ENCODE results near the gene PEX6.

Gene PEX6, protein sequence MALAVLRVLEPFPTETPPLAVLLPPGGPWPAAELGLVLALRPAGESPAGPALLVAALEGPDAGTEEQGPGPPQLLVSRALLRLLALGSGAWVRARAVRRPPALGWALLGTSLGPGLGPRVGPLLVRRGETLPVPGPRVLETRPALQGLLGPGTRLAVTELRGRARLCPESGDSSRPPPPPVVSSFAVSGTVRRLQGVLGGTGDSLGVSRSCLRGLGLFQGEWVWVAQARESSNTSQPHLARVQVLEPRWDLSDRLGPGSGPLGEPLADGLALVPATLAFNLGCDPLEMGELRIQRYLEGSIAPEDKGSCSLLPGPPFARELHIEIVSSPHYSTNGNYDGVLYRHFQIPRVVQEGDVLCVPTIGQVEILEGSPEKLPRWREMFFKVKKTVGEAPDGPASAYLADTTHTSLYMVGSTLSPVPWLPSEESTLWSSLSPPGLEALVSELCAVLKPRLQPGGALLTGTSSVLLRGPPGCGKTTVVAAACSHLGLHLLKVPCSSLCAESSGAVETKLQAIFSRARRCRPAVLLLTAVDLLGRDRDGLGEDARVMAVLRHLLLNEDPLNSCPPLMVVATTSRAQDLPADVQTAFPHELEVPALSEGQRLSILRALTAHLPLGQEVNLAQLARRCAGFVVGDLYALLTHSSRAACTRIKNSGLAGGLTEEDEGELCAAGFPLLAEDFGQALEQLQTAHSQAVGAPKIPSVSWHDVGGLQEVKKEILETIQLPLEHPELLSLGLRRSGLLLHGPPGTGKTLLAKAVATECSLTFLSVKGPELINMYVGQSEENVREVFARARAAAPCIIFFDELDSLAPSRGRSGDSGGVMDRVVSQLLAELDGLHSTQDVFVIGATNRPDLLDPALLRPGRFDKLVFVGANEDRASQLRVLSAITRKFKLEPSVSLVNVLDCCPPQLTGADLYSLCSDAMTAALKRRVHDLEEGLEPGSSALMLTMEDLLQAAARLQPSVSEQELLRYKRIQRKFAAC

DNA sequence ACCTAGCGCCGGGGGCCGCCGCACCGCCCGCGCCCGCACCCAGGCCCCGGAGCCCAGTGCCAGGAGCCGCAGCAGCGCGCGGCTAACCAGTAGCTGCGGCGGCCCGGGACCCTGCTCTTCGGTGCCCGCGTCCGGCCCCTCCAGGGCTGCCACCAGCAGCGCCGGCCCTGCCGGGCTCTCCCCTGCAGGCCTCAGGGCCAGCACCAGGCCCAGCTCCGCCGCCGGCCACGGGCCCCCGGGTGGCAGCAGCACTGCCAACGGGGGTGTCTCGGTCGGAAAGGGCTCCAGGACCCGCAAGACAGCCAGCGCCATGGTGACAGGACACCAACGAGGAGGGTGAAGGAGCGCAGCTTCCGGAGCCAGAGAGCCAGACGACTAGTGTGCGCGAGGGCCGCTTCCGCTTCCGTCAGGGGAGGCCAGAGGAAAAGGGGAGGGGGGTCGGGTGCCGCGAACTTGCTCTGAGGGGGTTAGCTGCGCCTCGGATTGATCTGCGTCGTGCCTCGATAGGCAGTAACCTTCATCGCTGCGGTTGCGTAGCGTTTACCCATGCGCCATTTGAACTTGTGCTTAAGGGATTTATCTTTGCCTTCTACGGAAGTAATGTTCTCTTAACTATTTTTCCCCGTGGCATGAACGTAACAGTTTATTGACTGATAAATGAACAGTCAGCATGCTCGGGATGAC lies at the start of gene PEX6:
Gene PEX6, minus strand, starts transcription at position 343 of the 684 bp plus-strand sequence. Its CDS starts 31 bp downstream, at position 312.
- Mint-ChIP-seq H3K27ac (peak within 1 kb of the TSS; percentile 90), H3K27me3 (no peaks in the 10 kb centered on the region), H3K4me1 (peaks cover 26% of the 10 kb centered on the region), H3K9me3 (no peaks in the 10 kb centered on the region), H3K4me3 (peak within 1 kb of the TSS; percentile 90), H3K36me3 (peaks cover 2% of the 10 kb centered on the region)
- ATAC-seq (ENCODE audit: low read depth) (peak; percentile 95), DNase-seq (ENCODE audit: low spot score in 2 of 2) (peak; percentile 81 to 86)

DNA sequence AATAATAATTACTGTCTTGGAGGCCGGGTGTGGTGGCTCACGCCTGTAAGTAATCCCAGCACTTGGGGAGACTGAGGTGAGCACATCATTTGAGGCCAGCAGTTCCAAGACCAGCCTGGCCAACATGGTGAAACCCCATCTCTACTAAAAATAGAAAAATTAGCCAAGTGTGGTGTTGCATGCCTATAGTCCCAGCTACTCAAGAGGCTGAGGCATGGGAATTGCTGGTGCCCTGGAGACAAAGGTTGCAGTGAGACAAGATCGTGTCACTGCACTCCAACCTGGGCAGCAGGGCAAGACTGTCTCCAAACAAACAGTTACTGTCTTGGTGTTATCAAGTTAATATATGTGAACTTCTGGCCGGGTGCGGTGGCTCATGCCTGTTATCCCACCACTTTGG lies 47.4 kb upstream of the PEX6 start:
- no peak overlapping the region for H3K27ac Mint-ChIP-seq
- no peaks in the 10 kb centered on the region for H3K27me3 Mint-ChIP-seq
- H3K4me1 Mint-ChIP-seq, result peaks cover 13% of the 10 kb centered on the region
- peaks cover 24% of the 10 kb centered on the region for H3K36me3 Mint-ChIP-seq
- H3K9me3 Mint-ChIP-seq, result no peaks in the 10 kb centered on the region
- no peak overlapping the region for H3K4me3 Mint-ChIP-seq
- DNase-seq (ENCODE audit: low spot score in 2 of 2) (no peak), ATAC-seq (ENCODE audit: low read depth) (no peak)

DNA sequence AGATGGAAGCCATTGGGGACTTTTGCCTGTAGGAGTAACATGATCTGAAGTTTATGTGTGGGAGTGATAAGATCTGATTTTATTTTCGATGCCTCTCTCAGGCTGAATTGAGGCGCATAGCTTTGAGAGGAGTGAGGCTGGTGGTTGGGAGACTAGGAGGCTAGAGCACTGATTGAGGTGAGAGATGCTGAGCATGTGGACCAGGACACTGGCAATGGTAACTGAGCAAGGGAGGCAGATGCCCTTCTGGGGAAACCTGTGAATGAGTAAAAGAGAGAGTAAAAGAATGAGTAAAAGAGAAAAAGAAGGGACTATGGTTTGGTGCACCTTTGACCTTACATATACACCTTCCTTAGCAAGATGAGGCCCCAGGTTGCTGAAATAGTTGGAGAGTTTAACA lies 45.5 kb upstream of the PEX6 start:
- Mint-ChIP-seq H3K4me3 (no peak overlapping the region), H3K27ac (no peak overlapping the region), H3K4me1 (peaks cover 13% of the 10 kb centered on the region), H3K9me3 (no peaks in the 10 kb centered on the region), H3K27me3 (no peaks in the 10 kb centered on the region), H3K36me3 (peaks cover 24% of the 10 kb centered on the region)
- no peak for DNase-seq (ENCODE audit: low spot score in 2 of 2)
- no peak for ATAC-seq (ENCODE audit: low read depth)

DNA sequence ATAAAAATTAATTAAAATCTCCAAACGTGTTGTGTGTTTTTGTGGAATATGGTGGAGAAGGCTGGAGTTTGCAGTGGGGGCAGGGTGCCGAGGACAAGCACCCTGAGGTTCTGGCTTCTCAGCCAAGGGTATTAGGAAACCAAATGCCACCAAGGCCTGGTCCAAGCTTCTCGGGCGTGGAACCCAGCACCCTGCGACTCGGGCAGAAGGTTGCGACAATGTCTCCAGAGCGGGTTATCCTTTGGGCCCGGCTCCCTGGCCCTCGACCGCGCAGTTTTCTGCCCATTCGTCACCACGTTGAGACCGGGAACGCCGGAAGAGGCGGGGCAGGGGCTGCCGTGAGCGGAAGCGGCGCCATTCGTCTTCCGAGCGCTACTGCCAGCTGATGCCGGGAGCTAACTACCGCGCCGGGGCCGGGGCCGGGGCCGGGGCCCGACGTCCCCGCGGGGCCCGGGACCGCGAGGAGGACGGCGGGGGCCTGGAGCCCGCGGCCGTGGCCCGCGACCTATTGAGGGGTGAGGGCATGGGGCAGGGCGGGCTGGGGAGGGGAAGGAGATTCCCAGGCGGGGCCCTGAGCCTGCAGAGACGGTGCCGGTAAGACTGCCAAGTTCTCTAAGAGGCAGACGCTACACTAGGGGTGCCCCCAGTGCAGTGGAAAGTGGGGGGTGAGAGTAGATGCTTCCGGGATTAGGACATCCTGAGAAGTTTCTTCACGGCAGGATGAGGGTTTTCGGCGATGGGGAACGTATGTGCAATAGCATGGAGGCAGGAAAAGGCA lies 42.5 kb upstream of the PEX6 start, which contains the start of gene RRP36:
Gene RRP36, plus strand, starts transcription at position 354 of the 778 bp plus-strand sequence. Its CDS starts 32 bp downstream, at position 386.
- Mint-ChIP-seq H3K27ac (peak within 1 kb of the TSS; percentile 69), H3K9me3 (no peaks in the 10 kb centered on the region), H3K27me3 (no peaks in the 10 kb centered on the region), H3K4me1 (peaks cover 10% of the 10 kb centered on the region), H3K36me3 (peaks cover 22% of the 10 kb centered on the region), H3K4me3 (peak within 1 kb of the TSS; percentile 99)
- peak; percentile 90 for ATAC-seq (ENCODE audit: low read depth)
- DNase-seq (ENCODE audit: low spot score in 2 of 2), result peak; percentile 33 to 54

DNA sequence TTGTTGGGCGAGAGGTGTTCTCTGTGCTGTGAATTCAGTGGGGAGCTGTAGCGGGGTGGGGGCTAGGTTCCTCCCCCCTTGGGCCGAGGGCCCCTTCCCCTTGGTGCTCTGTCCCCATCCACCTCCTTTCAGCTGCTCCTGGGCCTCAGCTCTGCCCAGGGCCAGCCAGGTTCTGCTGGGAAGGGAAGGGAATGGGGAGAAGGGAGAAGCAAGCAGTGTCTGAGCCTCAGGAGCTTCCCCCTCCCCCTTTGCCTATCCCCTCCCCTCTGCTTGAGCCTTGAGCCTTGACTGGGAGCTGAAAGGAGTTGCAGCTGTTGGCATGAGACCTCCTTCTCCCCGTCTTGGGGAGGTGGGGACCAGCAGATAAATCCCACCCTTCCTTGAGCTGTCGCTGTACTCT lies 41.9 kb upstream of the PEX6 start:
- no peaks in the 10 kb centered on the region for H3K9me3 Mint-ChIP-seq
- no peak for DNase-seq (ENCODE audit: low spot score in 2 of 2)
- H3K4me1 Mint-ChIP-seq, result peaks cover 12% of the 10 kb centered on the region
- peaks cover 22% of the 10 kb centered on the region for H3K36me3 Mint-ChIP-seq
- no peak for ATAC-seq (ENCODE audit: low read depth)
- no peaks in the 10 kb centered on the region for H3K27me3 Mint-ChIP-seq
- no peak overlapping the region for H3K4me3 Mint-ChIP-seq
- H3K27ac Mint-ChIP-seq, result no peak overlapping the region

DNA sequence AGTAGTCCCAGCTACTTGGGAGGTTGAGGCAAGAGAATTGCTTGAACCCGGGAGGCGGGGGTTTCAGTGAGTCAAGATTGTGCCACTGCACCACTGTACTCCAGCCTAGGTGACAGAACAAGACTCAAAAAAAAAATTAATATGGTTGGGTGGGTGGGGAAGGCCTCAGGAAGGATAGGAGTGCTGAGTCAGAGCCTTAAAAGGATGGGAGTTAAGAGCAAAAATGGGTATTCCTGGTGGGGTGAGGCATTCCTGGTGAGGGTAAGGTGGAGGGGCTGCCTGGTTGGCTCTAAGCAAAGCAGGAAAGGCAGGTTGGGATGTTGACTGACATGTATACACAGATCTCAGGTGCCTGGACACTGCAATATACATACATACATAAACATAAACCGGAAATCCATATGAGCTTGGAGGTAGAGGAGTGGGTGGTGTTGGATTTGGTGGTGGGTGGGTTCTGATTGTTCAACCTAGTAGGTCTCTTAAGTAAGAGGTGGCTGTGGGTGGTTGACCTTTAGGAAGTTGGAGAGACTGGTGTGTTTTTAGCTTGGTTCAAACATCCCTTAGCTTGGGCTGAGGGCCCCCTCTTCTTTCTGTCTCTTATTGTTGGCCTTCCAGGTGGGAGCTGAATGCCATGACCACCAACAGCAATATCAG lies 41.2 kb upstream of the PEX6 start:
- ATAC-seq (ENCODE audit: low read depth), result no peak
- H3K4me1 Mint-ChIP-seq, result peaks cover 14% of the 10 kb centered on the region
- H3K36me3 Mint-ChIP-seq, result peaks cover 20% of the 10 kb centered on the region
- no peak overlapping the region for H3K27ac Mint-ChIP-seq
- H3K9me3 Mint-ChIP-seq, result no peaks in the 10 kb centered on the region
- H3K4me3 Mint-ChIP-seq, result peak overlapping the region; percentile 33
- no peak for DNase-seq (ENCODE audit: low spot score in 2 of 2)
- no peaks in the 10 kb centered on the region for H3K27me3 Mint-ChIP-seq

DNA sequence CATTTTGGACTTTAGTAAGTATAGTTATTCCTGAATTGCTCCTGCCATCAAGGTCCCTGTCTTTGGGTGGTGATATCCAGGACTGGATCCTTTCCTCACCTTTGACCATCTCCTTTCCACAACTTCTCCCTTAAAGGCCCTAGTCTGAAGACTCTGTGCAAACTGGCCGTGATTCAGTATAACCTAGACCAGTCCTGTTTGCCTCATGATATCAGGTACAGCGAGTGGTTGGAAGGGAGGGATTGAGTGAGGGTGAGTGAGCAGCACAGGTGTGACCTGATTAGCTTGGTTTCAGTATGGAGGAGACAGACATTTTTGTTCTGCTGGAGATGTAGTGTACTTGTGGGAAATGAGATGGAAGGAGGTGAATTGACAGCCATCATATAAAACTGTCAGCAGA lies 40.2 kb upstream of the PEX6 start:
- DNase-seq (ENCODE audit: low spot score in 2 of 2) (no peak), ATAC-seq (ENCODE audit: low read depth) (no peak)
- Mint-ChIP-seq H3K4me3 (no peak overlapping the region), H3K9me3 (no peaks in the 10 kb centered on the region), H3K4me1 (peaks cover 16% of the 10 kb centered on the region), H3K27ac (no peak overlapping the region), H3K27me3 (no peaks in the 10 kb centered on the region), H3K36me3 (peaks cover 14% of the 10 kb centered on the region)

DNA sequence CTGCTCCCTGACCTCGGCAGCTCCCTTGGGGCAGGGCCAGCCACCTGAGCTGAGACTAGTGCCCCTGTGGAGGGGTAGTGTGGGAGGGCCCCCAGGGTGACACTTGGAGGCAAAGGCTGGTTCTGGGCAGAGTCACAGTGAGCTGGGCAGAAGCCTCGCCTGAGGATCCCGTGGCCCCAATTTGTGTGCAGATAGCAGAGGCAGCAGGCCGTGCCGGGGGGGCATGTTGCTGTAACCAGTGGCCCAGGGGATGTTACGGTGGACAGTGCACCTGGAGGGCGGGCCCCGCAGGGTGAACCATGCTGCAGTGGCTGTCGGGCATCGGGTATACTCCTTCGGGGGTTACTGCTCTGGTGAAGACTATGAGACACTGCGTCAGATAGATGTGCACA lies 38.0 kb upstream of the PEX6 start:
- no peaks in the 10 kb centered on the region for H3K27me3 Mint-ChIP-seq

DNA sequence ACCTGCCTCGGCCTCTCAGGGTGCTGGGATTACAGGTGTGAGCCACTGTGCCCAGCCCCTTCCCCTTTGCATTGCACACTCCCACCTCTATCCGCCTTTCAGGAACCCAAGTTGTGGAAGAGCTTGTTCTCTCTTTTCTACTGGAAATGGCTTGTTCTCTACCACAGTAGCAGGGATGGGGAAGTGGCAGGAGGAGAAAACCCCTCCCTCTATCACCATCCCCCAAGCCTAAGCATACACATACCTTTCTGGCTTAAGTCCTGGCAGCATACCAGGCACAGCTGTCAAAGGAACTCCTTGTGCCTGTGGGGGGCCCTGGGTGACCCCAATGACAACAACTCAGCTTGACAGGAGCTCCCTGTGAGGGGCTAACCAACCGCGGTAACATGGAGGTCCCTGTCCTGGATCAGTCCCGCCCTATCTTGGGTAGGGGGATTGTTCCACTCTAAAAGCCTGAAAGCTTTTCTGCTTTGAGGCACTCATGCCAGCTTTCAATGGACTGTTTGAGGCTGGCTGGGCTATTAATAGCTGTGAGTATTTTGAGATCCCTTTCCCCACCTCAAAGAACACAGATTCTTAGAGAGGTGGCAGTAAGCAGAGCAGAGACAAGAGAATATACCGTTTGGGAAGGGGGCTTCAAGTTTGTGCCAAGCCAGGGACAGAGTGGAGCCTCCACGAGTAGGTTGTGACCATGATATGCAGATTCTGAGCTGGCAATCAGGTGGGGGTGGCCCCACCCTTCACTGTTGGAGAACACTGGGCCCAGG lies 37.4 kb upstream of the PEX6 start:
- Mint-ChIP-seq H3K4me3 (peak overlapping the region; percentile 37), H3K36me3 (peaks cover 11% of the 10 kb centered on the region), H3K27ac (peak overlapping the region; percentile 68), H3K4me1 (peaks cover 31% of the 10 kb centered on the region), H3K9me3 (no peaks in the 10 kb centered on the region), H3K27me3 (no peaks in the 10 kb centered on the region)
- DNase-seq (ENCODE audit: low spot score in 2 of 2) (no peak), ATAC-seq (ENCODE audit: low read depth) (no peak)

More for the DNA sequence above, 38.0 kb upstream of the PEX6 start:
- H3K4me3 Mint-ChIP-seq, result no peak overlapping the region
- DNase-seq (ENCODE audit: low spot score in 2 of 2) (no peak), ATAC-seq (ENCODE audit: low read depth) (no peak)
- H3K27ac Mint-ChIP-seq, result no peak overlapping the region
- peaks cover 13% of the 10 kb centered on the region for H3K36me3 Mint-ChIP-seq
- no peaks in the 10 kb centered on the region for H3K9me3 Mint-ChIP-seq
- peaks cover 33% of the 10 kb centered on the region for H3K4me1 Mint-ChIP-seq

DNA sequence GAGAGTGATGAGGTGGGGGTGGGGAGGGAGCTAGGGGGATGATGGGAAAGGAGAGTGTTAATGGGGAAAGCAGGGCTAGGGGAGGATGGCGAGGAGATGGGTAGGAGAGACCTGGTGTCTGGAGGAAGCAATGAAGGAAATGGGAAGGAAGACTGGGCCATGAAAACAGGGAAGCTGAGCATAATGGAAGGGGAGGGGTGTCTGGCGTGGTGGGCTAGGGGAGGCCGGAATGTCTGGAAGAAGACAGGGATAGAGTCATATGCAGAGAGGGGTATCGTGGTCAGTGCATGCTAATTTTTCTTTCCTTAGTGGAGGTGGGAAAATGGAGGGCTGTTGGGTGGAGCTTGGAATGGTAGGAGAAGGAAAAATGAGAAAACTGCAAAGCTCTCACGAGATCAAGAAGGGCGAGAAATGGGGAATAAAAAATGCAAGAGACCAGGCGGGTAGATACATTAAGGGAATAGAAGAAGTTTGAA lies 35.5 kb upstream of the PEX6 start:
- Mint-ChIP-seq H3K4me1 (peaks cover 34% of the 10 kb centered on the region), H3K36me3 (peaks cover 16% of the 10 kb centered on the region), H3K27ac (peak overlapping the region; percentile 93), H3K9me3 (no peaks in the 10 kb centered on the region), H3K27me3 (no peaks in the 10 kb centered on the region), H3K4me3 (peak overlapping the region; percentile 99)
- ATAC-seq (ENCODE audit: low read depth) (no peak), DNase-seq (ENCODE audit: low spot score in 2 of 2) (no peak)

DNA sequence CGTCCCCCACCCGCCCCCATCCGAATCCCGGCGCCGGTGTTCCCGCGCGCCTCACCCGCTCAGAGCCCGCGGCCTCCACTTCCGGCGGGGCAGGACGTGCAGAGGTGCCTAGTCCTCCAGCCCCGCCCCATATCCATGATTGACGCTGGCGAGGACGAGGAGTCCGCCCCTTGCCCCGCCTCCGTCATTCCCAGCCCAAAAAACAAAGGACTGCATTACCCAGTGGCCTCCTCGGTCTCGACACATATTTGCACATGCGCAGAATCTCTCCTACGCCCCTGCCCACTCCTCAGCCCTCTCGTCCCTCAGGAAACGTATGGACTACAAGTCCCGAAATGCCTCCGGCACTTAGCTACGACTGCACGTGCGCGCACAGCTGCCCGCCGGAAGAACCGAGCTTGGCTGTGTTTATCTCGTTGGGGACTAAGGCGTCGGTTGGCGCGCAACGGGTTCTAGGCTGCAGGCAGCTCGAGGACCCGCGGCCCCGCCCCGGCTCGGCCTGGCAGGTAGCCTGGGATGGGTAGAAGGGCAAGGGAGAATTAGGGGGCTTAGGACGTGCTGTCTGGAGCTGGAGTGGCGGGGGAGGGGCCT lies 35.0 kb upstream of the PEX6 start, which contains the start of the genes KLHDC3 and MEA1:
Gene KLHDC3, plus strand, starts transcription at position 407 of the 591 bp plus-strand sequence. CDS start 2,944 bp downstream, outside the sequence.
Gene MEA1, minus strand, starts transcription at position 104 of the 591 bp plus-strand sequence. CDS start 133 bp downstream, outside the sequence.
- no peaks in the 10 kb centered on the region for H3K9me3 Mint-ChIP-seq
- peak within 1 kb of the TSS; percentile 99 for H3K4me3 Mint-ChIP-seq
- H3K27me3 Mint-ChIP-seq, result no peaks in the 10 kb centered on the region
- ATAC-seq (ENCODE audit: low read depth), result peak; percentile 89
- H3K27ac Mint-ChIP-seq, result peak within 1 kb of the TSS; percentile 93
- peaks cover 37% of the 10 kb centered on the region for H3K4me1 Mint-ChIP-seq
- peak; percentile 81 to 95 for DNase-seq (ENCODE audit: low spot score in 2 of 2)
- H3K36me3 Mint-ChIP-seq, result peaks cover 13% of the 10 kb centered on the region

All from memory B cell (primary cell).